ENCODE data around the gene AQP11. TPM values are rescaled to one million over a fixed set of nuclear protein-coding genes. Genes with fewer than 3 reads are reported as not detected.

AQP11 gene
- polyA plus RNA-seq, 1 donor from 2014 or later: 7.4 TPM

DNA sequence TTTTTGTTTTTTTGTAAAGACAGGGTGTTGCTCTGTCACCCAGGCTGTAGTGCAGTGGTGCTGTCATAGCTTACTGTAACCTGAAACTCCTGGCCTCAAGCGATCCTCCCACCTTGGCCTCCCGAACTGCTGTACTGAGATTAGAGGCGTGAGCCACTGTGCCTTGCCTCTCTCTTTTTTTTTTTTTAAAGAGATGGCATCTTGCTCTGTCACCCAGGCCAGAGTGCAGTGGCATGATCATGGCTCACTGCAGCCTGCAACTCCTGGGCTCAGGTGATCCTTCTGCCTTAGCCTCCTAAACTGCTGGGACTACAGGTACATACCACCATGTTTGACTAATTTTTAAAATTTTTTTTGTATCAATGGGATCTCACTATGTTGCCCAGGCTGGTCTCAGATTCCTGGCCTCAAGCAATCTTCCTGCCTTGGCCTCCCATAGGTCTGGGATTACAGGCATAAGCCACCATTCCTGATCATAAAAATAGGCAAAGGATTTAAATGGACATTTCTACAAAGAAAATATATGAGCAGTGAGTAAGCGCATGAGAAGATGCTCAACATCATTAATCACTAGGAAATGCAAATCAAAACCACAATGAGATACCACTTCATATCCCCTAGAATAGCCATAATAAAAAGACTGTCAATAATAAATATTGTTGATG lies 65.1 kb downstream of the AQP11 start:
- H3K4me2 ChIP-seq (ENCODE audit: low read length): no peak overlapping the region
- H4K20me1 ChIP-seq (ENCODE audit: insufficient read depth): no peaks in the 10 kb centered on the region
- no peak overlapping the region for H2AFZ ChIP-seq (ENCODE audit: low read depth, low read length)
- no peak overlapping the region for H3K27ac ChIP-seq (ENCODE audit: low read length)
- no peaks in the 10 kb centered on the region for H3K36me3 ChIP-seq (ENCODE audit: insufficient read depth, low read length)
- no peaks in the 10 kb centered on the region for H3K9me3 ChIP-seq (ENCODE audit: low read length)
- no peak overlapping the region for H3K4me3 ChIP-seq (ENCODE audit: low read length)
- TF ChIP-seq SMC3 (conservative IDR thresholded peaks at IDR 0.05; ENCODE audit: poor library complexity) (no peak), MXI1 (conservative IDR thresholded peaks at IDR 0.05; ENCODE audit: poor library complexity, severe bottlenecking) (no peak), RAD21 (conservative IDR thresholded peaks at IDR 0.05) (no peak), EP300 (conservative IDR thresholded peaks at IDR 0.05; ENCODE audit: poor library complexity, severe bottlenecking) (no peak), TAF1 (IDR thresholded peaks at IDR 0.05; ENCODE audit: low read depth) (no peak), EZH2 (IDR thresholded peaks at IDR 0.05; ENCODE audit: borderline replicate concordance, insufficient read depth, low read length, poor library complexity, severe bottlenecking) (no peak), POLR2AphosphoS5 (IDR thresholded peaks at IDR 0.05) (no peak)
- TF ChIP-seq, protein P1, sequence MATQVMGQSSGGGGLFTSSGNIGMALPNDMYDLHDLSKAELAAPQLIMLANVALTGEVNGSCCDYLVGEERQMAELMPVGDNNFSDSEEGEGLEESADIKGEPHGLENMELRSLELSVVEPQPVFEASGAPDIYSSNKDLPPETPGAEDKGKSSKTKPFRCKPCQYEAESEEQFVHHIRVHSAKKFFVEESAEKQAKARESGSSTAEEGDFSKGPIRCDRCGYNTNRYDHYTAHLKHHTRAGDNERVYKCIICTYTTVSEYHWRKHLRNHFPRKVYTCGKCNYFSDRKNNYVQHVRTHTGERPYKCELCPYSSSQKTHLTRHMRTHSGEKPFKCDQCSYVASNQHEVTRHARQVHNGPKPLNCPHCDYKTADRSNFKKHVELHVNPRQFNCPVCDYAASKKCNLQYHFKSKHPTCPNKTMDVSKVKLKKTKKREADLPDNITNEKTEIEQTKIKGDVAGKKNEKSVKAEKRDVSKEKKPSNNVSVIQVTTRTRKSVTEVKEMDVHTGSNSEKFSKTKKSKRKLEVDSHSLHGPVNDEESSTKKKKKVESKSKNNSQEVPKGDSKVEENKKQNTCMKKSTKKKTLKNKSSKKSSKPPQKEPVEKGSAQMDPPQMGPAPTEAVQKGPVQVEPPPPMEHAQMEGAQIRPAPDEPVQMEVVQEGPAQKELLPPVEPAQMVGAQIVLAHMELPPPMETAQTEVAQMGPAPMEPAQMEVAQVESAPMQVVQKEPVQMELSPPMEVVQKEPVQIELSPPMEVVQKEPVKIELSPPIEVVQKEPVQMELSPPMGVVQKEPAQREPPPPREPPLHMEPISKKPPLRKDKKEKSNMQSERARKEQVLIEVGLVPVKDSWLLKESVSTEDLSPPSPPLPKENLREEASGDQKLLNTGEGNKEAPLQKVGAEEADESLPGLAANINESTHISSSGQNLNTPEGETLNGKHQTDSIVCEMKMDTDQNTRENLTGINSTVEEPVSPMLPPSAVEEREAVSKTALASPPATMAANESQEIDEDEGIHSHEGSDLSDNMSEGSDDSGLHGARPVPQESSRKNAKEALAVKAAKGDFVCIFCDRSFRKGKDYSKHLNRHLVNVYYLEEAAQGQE (IDR thresholded peaks at IDR 0.05; ENCODE audit: borderline replicate concordance): no peak
- TF ChIP-seq, protein P2, sequence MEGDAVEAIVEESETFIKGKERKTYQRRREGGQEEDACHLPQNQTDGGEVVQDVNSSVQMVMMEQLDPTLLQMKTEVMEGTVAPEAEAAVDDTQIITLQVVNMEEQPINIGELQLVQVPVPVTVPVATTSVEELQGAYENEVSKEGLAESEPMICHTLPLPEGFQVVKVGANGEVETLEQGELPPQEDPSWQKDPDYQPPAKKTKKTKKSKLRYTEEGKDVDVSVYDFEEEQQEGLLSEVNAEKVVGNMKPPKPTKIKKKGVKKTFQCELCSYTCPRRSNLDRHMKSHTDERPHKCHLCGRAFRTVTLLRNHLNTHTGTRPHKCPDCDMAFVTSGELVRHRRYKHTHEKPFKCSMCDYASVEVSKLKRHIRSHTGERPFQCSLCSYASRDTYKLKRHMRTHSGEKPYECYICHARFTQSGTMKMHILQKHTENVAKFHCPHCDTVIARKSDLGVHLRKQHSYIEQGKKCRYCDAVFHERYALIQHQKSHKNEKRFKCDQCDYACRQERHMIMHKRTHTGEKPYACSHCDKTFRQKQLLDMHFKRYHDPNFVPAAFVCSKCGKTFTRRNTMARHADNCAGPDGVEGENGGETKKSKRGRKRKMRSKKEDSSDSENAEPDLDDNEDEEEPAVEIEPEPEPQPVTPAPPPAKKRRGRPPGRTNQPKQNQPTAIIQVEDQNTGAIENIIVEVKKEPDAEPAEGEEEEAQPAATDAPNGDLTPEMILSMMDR (IDR thresholded peaks at IDR 0.05; ENCODE audit: poor library complexity, severe bottlenecking): no peak
- no peaks in the 10 kb centered on the region for H3K9me2 ChIP-seq (ENCODE audit: insufficient read depth, low read length)
- H3K27me3 ChIP-seq (ENCODE audit: insufficient read depth, low read depth, low read length): no peaks in the 10 kb centered on the region
- H3K9ac ChIP-seq (ENCODE audit: low read length): no peak overlapping the region
- no peaks in the 10 kb centered on the region for H3F3A ChIP-seq (ENCODE audit: insufficient read depth, low read length, poor library complexity, severe bottlenecking)
- H3K79me2 ChIP-seq (replicated peaks; ENCODE audit: insufficient read depth, low read length): no peaks in the 10 kb centered on the region

DNA sequence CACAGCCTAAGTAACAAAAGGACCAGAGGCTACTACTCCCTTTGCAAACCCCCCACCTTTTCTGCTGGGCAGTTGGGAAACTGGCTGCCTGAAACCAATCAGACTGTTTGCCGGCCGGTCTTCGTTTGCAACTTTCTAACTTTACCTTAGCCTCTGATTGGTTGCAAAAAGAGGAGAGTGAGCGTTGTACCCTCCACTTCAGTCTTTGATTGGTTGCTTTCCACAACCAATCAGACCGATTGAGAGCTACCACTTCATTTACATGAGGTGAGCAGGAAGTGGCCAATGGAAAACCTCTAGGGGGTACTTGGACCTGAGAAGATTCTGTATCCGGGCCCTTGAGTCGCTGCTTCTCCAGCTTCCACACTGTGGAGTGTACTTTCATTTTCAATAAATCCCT lies 66.6 kb downstream of the AQP11 start:
- Histone ChIP-seq H3K9ac (ENCODE audit: low read length) (no peak overlapping the region), H3K4me3 (ENCODE audit: low read length) (no peak overlapping the region), H3K9me3 (ENCODE audit: low read length) (no peaks in the 10 kb centered on the region), H3K36me3 (ENCODE audit: insufficient read depth, low read length) (no peaks in the 10 kb centered on the region), H3K27ac (ENCODE audit: low read length) (no peak overlapping the region), H2AFZ (ENCODE audit: low read depth, low read length) (no peak overlapping the region), H4K20me1 (ENCODE audit: insufficient read depth) (no peaks in the 10 kb centered on the region), H3K4me2 (ENCODE audit: low read length) (no peak overlapping the region), H3K79me2 (replicated peaks; ENCODE audit: insufficient read depth, low read length) (no peaks in the 10 kb centered on the region), H3F3A (ENCODE audit: insufficient read depth, low read length, poor library complexity, severe bottlenecking) (no peaks in the 10 kb centered on the region), H3K27me3 (ENCODE audit: insufficient read depth, low read depth, low read length) (no peaks in the 10 kb centered on the region), H3K9me2 (ENCODE audit: insufficient read depth, low read length) (no peaks in the 10 kb centered on the region)
- TF ChIP-seq TAF1 (IDR thresholded peaks at IDR 0.05; ENCODE audit: low read depth): no peak
- TF ChIP-seq POLR2AphosphoS5 (IDR thresholded peaks at IDR 0.05): no peak
- TF ChIP-seq, protein P2 (IDR thresholded peaks at IDR 0.05; ENCODE audit: poor library complexity, severe bottlenecking): no peak
- no peak for TF ChIP-seq EP300 (conservative IDR thresholded peaks at IDR 0.05; ENCODE audit: poor library complexity, severe bottlenecking)
- TF ChIP-seq EZH2 (IDR thresholded peaks at IDR 0.05; ENCODE audit: borderline replicate concordance, insufficient read depth, low read length, poor library complexity, severe bottlenecking): no peak
- no peak for TF ChIP-seq MXI1 (conservative IDR thresholded peaks at IDR 0.05; ENCODE audit: poor library complexity, severe bottlenecking)
- TF ChIP-seq RAD21 (conservative IDR thresholded peaks at IDR 0.05): no peak
- TF ChIP-seq, protein P1 (IDR thresholded peaks at IDR 0.05; ENCODE audit: borderline replicate concordance): no peak
